ENCODE results near the gene WFS1. TPM values are rescaled to one million over a fixed set of nuclear protein-coding genes. Genes with fewer than 3 reads are reported as not detected.

Gene WFS1, protein sequence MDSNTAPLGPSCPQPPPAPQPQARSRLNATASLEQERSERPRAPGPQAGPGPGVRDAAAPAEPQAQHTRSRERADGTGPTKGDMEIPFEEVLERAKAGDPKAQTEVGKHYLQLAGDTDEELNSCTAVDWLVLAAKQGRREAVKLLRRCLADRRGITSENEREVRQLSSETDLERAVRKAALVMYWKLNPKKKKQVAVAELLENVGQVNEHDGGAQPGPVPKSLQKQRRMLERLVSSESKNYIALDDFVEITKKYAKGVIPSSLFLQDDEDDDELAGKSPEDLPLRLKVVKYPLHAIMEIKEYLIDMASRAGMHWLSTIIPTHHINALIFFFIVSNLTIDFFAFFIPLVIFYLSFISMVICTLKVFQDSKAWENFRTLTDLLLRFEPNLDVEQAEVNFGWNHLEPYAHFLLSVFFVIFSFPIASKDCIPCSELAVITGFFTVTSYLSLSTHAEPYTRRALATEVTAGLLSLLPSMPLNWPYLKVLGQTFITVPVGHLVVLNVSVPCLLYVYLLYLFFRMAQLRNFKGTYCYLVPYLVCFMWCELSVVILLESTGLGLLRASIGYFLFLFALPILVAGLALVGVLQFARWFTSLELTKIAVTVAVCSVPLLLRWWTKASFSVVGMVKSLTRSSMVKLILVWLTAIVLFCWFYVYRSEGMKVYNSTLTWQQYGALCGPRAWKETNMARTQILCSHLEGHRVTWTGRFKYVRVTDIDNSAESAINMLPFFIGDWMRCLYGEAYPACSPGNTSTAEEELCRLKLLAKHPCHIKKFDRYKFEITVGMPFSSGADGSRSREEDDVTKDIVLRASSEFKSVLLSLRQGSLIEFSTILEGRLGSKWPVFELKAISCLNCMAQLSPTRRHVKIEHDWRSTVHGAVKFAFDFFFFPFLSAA
- 31.9 and 41.2 TPM in 2 replicates for total RNA-seq

GRCh38 chr4:6269616-6270511 lies at the start of gene WFS1:
TSS of gene WFS1 (plus strand) at chr4:6269850. CDS start at chr4:6277456, 7,606 bp downstream.

Other genes with a start within 250 kb of the WFS1 start
- gene JAKMIP1, start 69.3 kb upstream of the WFS1 start, total RNA-seq: not detected in 2 replicates
- gene PPP2R2C, start 202.8 kb downstream of the WFS1 start, total RNA-seq: not detected in 2 replicates